Endothelial cell of hepatic sinusoid (primary cell): ENCODE data around the gene HOXD13.

Experiments used
- in situ Hi-C: cut with HindIII; loops from 2 replicates; pipeline ENCODE4 v1.10.0; 2017; ENCODE audit warnings: low sequenced_read_pairs

HOXD13 gene

GRCh38 chr2:176142281-176142680 is 49.8 kb downstream of the HOXD13 start:
- in situ Hi-C loops = no loop called here
